ENCODE measurements around the gene TNRC6C. TPM values are rescaled to one million over a fixed set of nuclear protein-coding genes. Genes with fewer than 3 reads are reported as not detected.

The TNRC6C gene
- total and polyA plus RNA-seq, 9 of the 15 experiments (the other 6 are each of a cell fraction or from before 2014, with no cell fraction given) = 0.20 to 4.9 (median 2.3) TPM

GRCh38 chr17:78128551-78129350, 170.2 kb downstream of the TNRC6C start, which contains the start of gene TMC6 (continued):
- TF ChIP-seq HINFP (tag; conservative IDR thresholded peaks at IDR 0.05; ENCODE audit: low read depth) (no peak), FOXP1 (CRISPR knock-in tag; IDR thresholded peaks at IDR 0.05) (0 out of 2 replicates have a peak, but pooled peaks have one; percentile 24), HOMEZ (CRISPR knock-in tag; IDR thresholded peaks at IDR 0.05) (peak; percentile 17; the same call in 1 of the 2 replicates), SIN3B (IDR thresholded peaks at IDR 0.05; ENCODE audit: low read depth) (no peak), ZNF318 (IDR thresholded peaks at IDR 0.05; ENCODE audit: borderline replicate concordance in 1 of 2, low read depth in 1 of 2) (0 out of 4 replicates have a peak, but pooled peaks of 1 of the 2 experiments have one; percentile 55), ZNF354B (CRISPR knock-in tag; IDR thresholded peaks at IDR 0.05) (no peak), NFE2L1 (tag; IDR thresholded peaks at IDR 0.05; ENCODE audit: borderline replicate concordance, low read depth) (no peak), RERE (CRISPR knock-in tag; IDR thresholded peaks at IDR 0.05; ENCODE audit: borderline replicate concordance) (no peak)
